Measurements from ENCODE around the gene SLC3A2.
"Not testable (repeated sequence)": the region's sequence is repeated elsewhere in the genome, so short reads cannot be mapped to it uniquely, and the experiment has no call there.

The SLC3A2 gene

DNA sequence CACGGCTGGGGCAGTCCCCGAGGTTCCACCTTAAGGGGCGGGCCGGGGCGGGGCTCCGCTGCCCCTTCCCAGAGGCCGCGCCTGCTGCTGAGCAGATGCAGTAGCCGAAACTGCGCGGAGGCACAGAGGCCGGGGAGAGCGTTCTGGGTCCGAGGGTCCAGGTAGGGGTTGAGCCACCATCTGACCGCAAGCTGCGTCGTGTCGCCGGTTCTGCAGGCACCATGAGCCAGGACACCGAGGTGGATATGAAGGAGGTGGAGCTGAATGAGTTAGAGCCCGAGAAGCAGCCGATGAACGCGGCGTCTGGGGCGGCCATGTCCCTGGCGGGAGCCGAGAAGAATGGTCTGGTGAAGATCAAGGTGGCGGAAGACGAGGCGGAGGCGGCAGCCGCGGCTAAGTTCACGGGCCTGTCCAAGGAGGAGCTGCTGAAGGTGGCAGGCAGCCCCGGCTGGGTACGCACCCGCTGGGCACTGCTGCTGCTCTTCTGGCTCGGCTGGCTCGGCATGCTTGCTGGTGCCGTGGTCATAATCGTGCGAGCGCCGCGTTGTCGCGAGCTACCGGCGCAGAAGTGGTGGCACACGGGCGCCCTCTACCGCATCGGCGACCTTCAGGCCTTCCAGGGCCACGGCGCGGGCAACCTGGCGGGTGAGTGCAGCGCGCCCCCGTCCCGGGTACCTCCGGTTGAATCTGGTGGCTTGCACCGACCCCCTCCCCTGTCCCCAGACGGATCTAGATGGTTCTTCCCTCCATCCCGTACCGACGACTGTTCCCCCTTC, at the start of gene SLC3A2:
Gene SLC3A2 (plus strand): TSS at position 94 of the 776 bp plus-strand sequence. CDS start 128 bp downstream, at position 222.
- peak; percentile 87 for DNase-seq

- no peak for DNase-seq
These were observed 49.7 kb upstream of the SLC3A2 start for GRCh38 chr11:62830904-62831519.

DNA sequence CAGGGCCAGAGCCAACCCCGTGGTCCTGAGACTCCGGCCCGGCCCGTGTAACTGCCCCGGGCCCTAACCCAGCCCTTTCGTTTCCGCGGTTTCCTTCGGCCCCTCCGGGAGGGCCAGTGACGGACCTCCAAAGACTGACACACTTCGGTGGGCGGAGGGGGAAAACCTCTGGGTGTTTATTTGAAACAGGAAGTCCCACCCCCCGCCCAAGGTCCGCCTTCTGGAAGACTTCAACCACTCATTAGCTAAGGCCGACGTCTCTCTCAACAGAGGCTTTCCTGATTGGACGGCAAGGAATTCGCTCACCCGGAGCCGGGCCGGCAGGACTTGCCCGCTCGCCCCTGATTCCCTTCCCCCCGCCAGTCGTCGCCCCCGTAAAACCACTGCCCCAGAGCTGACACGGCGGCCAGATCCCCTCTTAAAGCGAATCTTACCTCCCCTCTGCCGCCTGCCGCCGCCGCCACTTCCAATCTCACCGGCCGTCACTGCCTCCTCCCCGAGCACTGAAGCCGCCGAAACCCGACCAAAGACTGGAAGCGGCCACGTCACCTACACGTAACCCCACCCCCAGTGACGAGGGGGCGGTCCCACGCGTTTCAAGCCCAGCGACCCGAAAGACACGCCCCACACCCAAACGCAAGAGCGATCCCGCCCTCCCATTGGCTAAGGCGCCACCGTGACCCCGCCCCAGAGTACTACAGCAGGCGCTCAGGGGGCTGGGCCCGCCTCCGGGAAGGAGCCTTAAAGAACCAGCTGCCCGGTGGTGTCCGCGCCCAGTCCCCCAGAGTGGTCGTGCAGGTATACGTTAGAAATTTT, 49.0 kb upstream of the SLC3A2 start, which contains the start of gene STX5:
Gene STX5 (minus strand): TSS at position 532 of the 816 bp plus-strand sequence. CDS start 808 bp downstream, outside the sequence.
- peak; percentile 99 for DNase-seq

DNA sequence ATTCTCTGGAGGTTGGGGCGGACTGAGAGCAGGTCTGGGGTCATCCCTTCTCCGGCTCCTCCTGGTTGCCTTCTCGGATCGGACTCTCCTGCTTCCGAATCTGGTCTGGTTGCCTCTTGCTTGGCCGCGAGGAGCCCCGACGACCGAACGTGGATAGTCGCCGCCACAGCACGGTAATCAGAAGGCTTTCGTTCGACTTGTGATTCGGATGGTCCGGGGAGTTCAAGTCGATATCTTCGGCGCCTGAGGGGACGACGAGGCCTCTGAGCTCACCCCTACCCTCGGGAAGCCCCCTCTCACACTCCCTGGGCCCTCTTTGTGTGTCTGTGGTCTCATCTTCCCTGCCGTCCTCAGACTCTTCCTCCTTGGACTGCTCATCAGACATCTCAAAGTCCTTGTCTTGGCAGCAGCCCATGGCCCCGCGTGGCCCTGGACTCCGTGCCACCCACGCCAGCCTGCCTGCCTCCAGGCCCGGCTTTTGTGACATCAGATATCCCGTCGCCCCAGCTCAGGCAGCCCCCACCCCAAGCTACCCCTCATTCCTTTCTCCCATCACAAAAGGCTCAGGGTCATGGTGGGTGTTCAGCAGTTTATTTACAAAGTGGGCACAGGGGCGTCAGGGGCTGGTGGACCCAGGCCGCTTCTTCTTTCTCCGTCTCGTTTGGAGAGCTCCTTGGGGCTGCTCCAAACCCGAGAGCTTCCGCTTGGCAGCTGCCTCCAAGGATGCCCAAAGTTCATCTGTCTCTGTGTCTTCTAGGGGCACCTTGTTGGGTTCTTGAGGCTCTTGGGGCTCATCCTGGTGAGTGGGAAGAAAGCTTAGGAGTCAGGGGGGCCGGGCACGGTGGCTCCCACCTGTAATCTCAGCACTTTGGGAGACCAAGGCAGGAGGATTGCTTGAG, 48.1 kb upstream of the SLC3A2 start, which contains the start of gene TEX54:
Gene TEX54 (minus strand): TSS at position 506 of the 899 bp plus-strand sequence.
- no peak for DNase-seq

- DNase-seq = no peak
These were observed 45.4 kb upstream of the SLC3A2 start for GRCh38 chr11:62835336-62835735.

- DNase-seq = peak; percentile 87
These were observed 41.4 kb upstream of the SLC3A2 start, which contains the start of gene WDR74 for GRCh38 chr11:62839050-62839945. TSS of gene WDR74 (minus strand) at chr11:62839590. CDS start at chr11:62839570, 20 bp downstream.

DNA sequence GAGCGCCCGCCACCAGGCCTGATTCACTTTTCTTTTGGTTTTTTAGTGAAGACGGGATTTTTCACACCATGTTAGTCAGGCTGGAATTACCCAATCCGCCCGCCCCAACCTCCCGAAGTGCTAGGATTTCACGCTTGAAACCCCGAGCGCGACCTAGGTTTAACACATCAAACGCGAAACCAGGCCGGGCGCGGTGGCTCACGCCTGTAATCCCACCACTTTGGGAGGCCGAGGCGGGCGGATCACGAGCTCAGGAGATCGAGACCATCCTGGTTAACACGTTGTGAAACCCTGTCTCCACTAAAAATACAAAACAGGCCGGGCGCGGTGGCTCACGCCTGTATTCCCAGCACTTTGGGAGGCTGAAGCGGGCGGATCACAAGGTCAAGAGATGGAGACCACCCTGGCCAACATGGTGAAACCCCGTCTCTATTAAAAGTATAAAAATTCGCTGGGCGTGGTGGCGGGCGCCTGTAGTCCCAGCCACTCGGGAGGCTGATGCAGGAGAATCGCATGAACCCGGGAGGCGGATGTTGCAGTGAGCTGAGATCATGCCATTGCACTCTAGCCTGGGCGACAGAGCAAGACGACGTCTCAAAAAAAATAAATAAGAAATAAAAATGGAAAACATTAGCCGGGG, 39.9 kb upstream of the SLC3A2 start:
- peak; percentile 75 for DNase-seq

DNA sequence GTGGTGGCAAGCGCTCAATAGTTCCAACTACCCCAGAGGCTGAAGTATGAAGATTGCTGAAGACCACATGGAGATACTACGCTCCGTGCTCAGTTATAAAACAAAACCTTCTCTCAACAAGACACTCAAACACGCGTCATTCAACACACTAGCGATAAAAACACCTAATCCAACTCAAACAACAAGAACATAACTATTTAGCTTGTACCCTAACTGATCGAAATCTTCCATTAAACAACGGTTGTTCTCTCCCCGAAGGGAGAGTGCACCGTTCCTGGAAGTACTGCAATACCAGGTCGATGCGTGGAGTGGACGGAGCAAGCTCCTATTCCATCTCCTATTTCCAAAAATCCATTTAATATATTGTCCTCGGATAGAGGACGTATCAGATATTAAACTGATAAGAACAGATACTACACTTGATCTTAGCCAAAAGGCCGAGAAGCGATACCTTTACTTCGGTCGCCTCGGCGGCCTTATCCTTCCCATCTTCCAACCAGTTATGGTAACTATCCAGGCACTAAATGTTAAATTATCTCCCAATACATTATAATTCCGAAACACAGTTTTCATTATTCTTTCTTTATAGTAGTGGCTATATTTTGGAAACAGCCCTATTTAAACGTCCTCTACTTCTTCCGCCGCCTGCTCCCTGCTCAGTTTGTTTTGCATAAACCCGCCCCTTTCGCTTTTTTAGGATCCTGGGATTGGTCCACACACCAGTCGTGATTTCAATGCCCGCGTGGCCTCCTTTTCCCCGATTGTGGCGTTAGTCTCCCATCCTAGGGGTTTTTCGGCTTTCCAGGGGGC, 39.1 kb upstream of the SLC3A2 start:
- DNase-seq = peak; percentile 63

- peak; percentile 61 for DNase-seq
These were observed 38.4 kb upstream of the SLC3A2 start for GRCh38 chr11:62842171-62842741.

DNA sequence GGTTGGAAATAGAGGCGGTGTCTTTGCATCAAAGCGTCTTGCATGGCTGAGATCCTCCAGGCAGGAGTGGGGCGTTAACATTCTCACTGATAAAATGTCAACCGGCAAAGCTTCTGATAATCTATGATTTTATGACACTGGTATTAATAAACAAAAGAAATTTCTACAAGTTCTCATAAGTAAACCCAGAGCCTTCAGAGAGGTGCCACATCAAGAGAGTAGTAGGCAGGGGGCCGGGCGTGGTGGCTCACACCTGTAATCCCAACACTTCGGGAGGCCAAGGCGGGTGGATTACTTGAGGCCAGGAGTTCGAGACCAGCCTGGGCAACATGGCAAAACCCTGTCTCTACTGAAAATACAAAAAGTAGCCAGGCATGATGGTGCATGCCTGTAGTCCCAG, 37.8 kb upstream of the SLC3A2 start:
- DNase-seq = not testable (repeated sequence)

DNA sequence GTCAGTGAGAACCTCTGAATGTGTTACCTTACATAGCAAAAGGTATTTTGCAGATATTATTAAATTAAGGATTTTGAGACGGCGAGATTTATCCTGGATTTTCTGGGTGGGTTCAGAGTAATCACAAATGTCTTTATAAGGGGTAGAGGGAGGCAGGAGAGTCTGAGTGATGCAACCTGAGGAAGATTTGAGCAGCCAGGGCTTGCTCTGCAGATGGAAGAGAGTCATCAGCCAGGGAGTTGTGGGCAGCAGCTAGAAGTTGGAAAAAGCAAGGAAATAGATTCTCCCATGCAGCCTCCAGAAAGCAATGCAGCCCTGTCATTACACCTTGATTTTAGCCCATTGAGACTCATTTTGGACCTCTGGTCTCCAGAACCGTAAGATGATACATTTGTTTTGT, 37.2 kb upstream of the SLC3A2 start:
- no peak for DNase-seq

DNA sequence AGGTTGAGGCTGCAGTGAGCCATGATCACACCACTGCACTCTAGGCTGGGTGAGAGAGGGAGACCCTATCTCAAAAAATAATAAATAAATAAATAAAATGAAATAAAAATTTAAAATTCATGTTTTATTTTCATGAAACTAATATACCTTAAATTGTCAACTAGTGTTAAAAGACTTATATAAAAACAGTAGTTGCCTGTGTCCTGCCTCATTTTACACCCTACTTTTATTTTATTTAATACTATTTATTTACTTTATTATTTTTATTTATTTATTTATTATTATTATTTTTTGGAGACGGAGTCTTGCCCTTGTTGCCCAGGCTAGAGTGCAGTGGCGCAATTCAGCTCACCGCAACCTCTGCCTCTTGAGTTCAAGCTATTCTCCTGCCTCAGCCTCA, 36.5 kb upstream of the SLC3A2 start:
- no peak for DNase-seq

GRCh38 chr11:62846177-62846576, 34.5 kb upstream of the SLC3A2 start:
- no peak for DNase-seq

- no peak for DNase-seq
These were observed 32.9 kb upstream of the SLC3A2 start for GRCh38 chr11:62847767-62848314.

DNA sequence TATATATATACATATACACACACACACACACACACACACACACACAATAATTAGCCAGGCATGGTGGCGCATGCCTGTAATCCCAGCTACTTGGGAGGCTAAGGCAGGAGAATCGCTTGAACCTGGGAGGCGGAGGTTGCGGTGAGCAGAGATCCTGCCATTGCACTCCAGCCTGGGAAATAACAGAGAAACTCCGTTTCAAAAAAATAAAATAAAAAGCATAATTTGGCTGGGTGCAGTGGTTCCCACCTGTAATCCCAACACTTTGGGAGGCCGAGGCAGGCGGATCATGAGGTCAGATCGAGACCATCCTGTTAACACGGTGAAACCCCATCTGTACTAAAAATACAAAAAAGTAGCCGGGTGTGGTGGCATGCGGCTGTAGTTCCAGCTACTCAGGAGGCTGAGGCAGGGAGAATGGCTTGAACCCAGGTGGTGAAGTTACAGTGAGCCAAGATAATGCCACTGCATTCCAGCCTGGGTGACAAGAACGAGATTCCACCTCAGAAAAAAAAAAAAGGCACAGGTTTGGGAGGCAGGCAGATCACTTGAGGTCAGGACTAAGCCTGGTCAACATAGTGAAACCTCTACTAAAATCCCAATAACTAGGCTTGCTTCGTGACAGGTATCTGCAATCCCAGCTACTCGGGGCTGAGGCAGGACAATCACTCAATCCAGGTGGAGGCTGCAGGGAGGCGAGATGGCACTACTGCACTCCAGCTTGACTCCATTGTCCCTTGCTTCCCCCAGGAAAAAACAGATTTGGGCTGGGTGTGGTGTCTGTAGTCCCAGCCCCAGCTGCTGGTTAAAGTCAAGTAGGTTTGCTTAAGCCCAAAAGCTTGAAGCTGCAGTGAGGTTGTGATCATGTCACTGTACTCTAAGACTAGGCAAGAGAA, 29.5 kb upstream of the SLC3A2 start:
- DNase-seq = no peak

DNA sequence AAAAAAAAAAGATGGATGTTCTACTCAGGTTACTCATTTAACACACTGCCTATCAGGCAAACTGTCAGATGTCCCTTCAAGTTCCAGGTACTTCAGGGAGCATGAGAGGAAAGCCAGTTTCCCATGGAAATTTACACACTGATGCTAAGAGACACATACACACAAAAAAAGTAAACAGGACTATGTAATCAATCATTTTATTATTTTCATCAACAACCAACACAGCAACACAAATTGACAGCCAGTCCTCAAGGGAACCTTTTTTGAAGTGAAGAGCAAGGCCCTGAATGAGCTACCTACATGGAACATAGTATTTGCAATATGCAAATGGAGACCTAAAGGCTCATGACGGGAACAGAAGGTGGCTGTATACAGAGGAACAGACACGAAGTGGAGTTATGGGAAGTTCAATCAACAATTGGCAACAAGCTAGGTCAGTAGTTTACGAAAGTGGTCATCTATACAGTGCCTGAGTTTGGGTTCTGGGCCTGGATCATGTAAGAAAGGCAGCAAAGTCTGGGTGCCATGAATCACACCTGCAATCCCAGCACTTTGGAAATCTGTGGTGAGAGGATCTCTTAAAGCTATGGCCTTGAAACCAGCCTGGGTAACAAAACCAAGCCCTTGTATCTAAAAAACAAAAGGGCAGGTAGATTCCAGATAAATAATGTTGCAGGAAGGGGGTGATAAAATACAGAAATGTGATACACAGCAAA, 28.7 kb upstream of the SLC3A2 start:
- no peak for DNase-seq

DNA sequence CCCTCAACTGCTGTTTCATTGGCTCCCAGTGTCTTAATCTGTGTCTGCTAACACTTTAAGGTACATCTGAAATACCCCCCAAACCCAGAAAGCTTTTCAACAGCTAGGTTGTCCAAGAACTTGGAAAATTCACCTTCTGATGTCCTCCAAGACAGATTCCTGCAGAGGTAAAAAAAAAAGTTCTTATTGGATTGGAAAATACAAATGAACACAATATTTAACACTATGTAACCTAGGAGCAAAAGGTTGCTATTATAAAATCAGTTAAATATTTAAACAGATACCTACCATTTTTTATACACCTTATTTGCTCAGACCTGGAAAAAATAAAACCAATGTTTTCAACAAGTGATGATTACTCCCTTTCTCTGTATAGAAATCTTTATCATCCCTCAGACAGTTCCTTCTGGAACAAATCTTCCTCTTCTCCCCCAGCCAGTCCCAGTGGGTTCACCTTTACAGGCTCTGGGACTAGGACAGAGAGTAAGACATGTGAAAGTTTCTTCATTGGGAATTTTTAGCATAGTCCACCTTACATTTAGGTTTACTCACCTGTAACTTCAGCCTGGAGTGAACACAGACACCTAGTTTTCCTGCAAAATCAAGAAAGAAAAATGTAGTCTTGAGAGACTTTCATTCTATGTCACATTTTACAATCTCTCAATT, 28.0 kb upstream of the SLC3A2 start:
- DNase-seq = no peak

All from stimulated activated CD4-positive, alpha-beta T cell treated with anti-CD3 and anti-CD28 coated beads, Interleukin-12 subunit alpha, Interleukin-12 subunit beta, amount 100 ng/mL, for 4 hours (primary cell).